H9 (cell line): ENCODE data around the gene GTF2F2. TPM values are rescaled to one million over a fixed set of nuclear protein-coding genes. Genes with fewer than 3 reads are reported as not detected.

ENCODE experiments used
- DNase-seq: peaks from one replicate; pipeline ENCODE4 v3.0.0-alpha.2; 2017
- H2AFZ ChIP-seq: one replicate; pipeline ENCODE4 v1.6.1; 2013; ENCODE audit warnings: mild to moderate bottlenecking, low read length, control low read depth, moderate library complexity
- H2AK5ac ChIP-seq: 2 replicates; pipeline ENCODE4 v1.6.1; 2013; ENCODE audit warnings: low read length, control low read depth, mixed read lengths; ENCODE audit not compliant: insufficient read length
- H2BK120ac ChIP-seq: one replicate; pipeline ENCODE4 v1.6.1; 2013; ENCODE audit warnings: low read depth, mild to moderate bottlenecking, low read length, control low read depth, inconsistent platforms; ENCODE audit not compliant: poor library complexity, severe bottlenecking
- H2BK12ac ChIP-seq: 2 replicates; pipeline ENCODE4 v1.6.1; 2013; ENCODE audit warnings: low read length, control low read depth, mixed read lengths, low read depth; ENCODE audit not compliant: insufficient read length
- H2BK15ac ChIP-seq: 2 replicates; pipeline ENCODE4 v1.6.1; 2013; ENCODE audit warnings: low read depth, low read length, control low read depth
- H2BK20ac ChIP-seq: one replicate; pipeline ENCODE4 v1.6.1; 2013; ENCODE audit warnings: low read depth, mild to moderate bottlenecking, low read length, control low read depth, inconsistent platforms; ENCODE audit not compliant: poor library complexity, severe bottlenecking
- H2BK5ac ChIP-seq: 2 replicates; pipeline ENCODE4 v1.6.1; 2013; ENCODE audit warnings: low read length, control low read depth, mixed read lengths; ENCODE audit not compliant: insufficient read length
- H3K14ac ChIP-seq: 2 replicates; pipeline ENCODE4 v1.6.1; 2013; ENCODE audit warnings: low read length, control low read depth; ENCODE audit not compliant: insufficient read depth
- H3K18ac ChIP-seq: 2 replicates; pipeline ENCODE4 v1.6.1; 2013; ENCODE audit warnings: low read depth, mild to moderate bottlenecking, mixed read lengths, low read length, control low read depth; ENCODE audit not compliant: insufficient read length
- H3K23ac ChIP-seq: 2 replicates; pipeline ENCODE4 v1.6.1; 2013; ENCODE audit warnings: low read length, control low read depth, mixed read lengths, low read depth; ENCODE audit not compliant: insufficient read length
- H3K23me2 ChIP-seq: 2 replicates; pipeline ENCODE4 v1.6.1; 2013; ENCODE audit warnings: low read depth, mild to moderate bottlenecking, mixed read lengths, low read length, control low read depth; ENCODE audit not compliant: insufficient read length, poor library complexity, severe bottlenecking
- H3K27ac ChIP-seq: 2 replicates; pipeline ENCODE4 v1.5.1; 2013; ENCODE audit warnings: low read length, control low read depth, mixed read lengths, low read depth; ENCODE audit not compliant: insufficient read length
- H3K27me3 ChIP-seq: 2 replicates; pipeline ENCODE4 v1.6.1; 2013; ENCODE audit warnings: low read length, control low read depth, inconsistent platforms; ENCODE audit not compliant: insufficient read depth
- H3K4ac ChIP-seq: 2 replicates; pipeline ENCODE4 v1.6.1; 2013; ENCODE audit warnings: low read depth, mild to moderate bottlenecking, control low read depth, inconsistent platforms, low read length, moderate library complexity
- H3K4me1 ChIP-seq: 2 replicates; pipeline ENCODE4 v1.6.1; 2013; ENCODE audit warnings: low read length, control low read depth, inconsistent platforms; ENCODE audit not compliant: insufficient read depth
- H3K4me2 ChIP-seq: 2 replicates; pipeline ENCODE4 v1.6.1; 2013; ENCODE audit warnings: low read length, control low read depth, mixed read lengths; ENCODE audit not compliant: insufficient read length, insufficient read depth
- H3K56ac ChIP-seq: 2 replicates; pipeline ENCODE4 v1.6.1; 2013; ENCODE audit warnings: low read depth, mild to moderate bottlenecking, mixed read lengths, low read length, control low read depth; ENCODE audit not compliant: insufficient read length
- H3K79me1 ChIP-seq: 2 replicates; pipeline ENCODE4 v1.6.1; 2013; ENCODE audit warnings: low read depth, mild to moderate bottlenecking, moderate library complexity, low read length, control low read depth, inconsistent platforms; ENCODE audit not compliant: insufficient read depth, poor library complexity, severe bottlenecking
- H3K79me2 ChIP-seq: 2 replicates; pipeline ENCODE4 v1.6.1; 2013; ENCODE audit warnings: low read length, control low read depth, inconsistent platforms; ENCODE audit not compliant: insufficient read depth
- H3K9ac ChIP-seq: 2 replicates; pipeline ENCODE4 v1.6.1; 2013; ENCODE audit warnings: low read length, control low read depth, mixed read lengths; ENCODE audit not compliant: insufficient read length; ENCODE audit errors: extremely low read depth
- H3K9me3 ChIP-seq: one replicate; pipeline ENCODE4 v1.6.1; 2013; ENCODE audit warnings: low read depth, low read length, inconsistent platforms; ENCODE audit not compliant: control insufficient read depth
- H3T11ph ChIP-seq: one replicate; pipeline ENCODE4 v1.6.1; 2013; ENCODE audit warnings: mild to moderate bottlenecking, low read length, control low read depth, inconsistent platforms
- H4K20me1 ChIP-seq: one replicate; pipeline ENCODE4 v1.6.1; 2013; ENCODE audit not compliant: control insufficient read depth, insufficient read length, insufficient read depth
- H4K5ac ChIP-seq: 2 replicates; pipeline ENCODE4 v1.6.1; 2013; ENCODE audit warnings: low read depth, mild to moderate bottlenecking, mixed read lengths, low read length, control low read depth; ENCODE audit not compliant: insufficient read length
- H4K8ac ChIP-seq: replicated peaks from 2 replicates; pipeline ENCODE4 v1.6.1; 2013; ENCODE audit warnings: low read length, control low read depth, mixed read lengths, low read depth; ENCODE audit not compliant: insufficient read length
- H4K91ac ChIP-seq: 2 replicates; pipeline ENCODE4 v1.6.1; 2013; ENCODE audit warnings: low read depth, mild to moderate bottlenecking, moderate library complexity, mixed read lengths, low read length, control low read depth; ENCODE audit not compliant: insufficient read length
- H3K27ac Mint-ChIP-seq, 3 experiments: 2 replicates in 2 of 3; 3 replicates in 1 of 3; pipeline ENCODE4 v1.8.0; 2020 to 2021; ENCODE audit warnings: mixed read lengths in 3 of 3, mild to moderate bottlenecking in 1 of 3, moderate library complexity in 1 of 3
- H3K27me3 Mint-ChIP-seq: 2 replicates; pipeline ENCODE4 v1.8.0; 2021; ENCODE audit warnings: low read depth, mild to moderate bottlenecking, moderate library complexity, mixed read lengths
- H3K36me3 Mint-ChIP-seq, 3 experiments: 2 replicates in 2 of 3; 3 replicates in 1 of 3; pipeline ENCODE4 v1.8.0; 2020 to 2021; ENCODE audit warnings: low read depth in 3 of 3, mixed read lengths in 3 of 3; ENCODE audit not compliant: insufficient read depth in 1 of 3
- H3K4me1 Mint-ChIP-seq, 2 experiments: 2 replicates each; pipeline ENCODE4 v1.8.0; 2020; ENCODE audit warnings: mixed read lengths in 2 of 2
- H3K4me3 Mint-ChIP-seq, 2 experiments: 2 replicates in 1 of 2; 3 replicates in 1 of 2; pipeline ENCODE4 v1.8.0; 2020 to 2021; ENCODE audit warnings: mild to moderate bottlenecking in 2 of 2, mixed read lengths in 2 of 2, moderate library complexity in 1 of 2
- H3K9me3 Mint-ChIP-seq, 2 experiments: 2 replicates in 1 of 2; 3 replicates in 1 of 2; pipeline ENCODE4 v1.8.0; 2020; ENCODE audit warnings: mild to moderate bottlenecking in 2 of 2, mixed read lengths in 2 of 2, moderate library complexity in 1 of 2
- CTCF ChIP-seq: fragments of 200-600 bp; sonication (generic); conservative IDR thresholded peaks from 3 replicates; pipeline ENCODE4 v1.8.0; 2021; ENCODE audit warnings: antibody characterized with exemption, mild to moderate bottlenecking
- WGBS: extraction: QIAGEN DNeasy Blood & Tissue Kit; methylation state at CpG from one replicate; pipeline ENCODE4 v1.1.7; 2013; ENCODE audit warnings: missing lambda C conversion rate, low lambda C conversion rate, mixed read lengths; ENCODE audit not compliant: insufficient read length; ENCODE audit errors: extremely low coverage; 5-methylcytosine and 5-hydroxymethylcytosine counted together
- total RNA-seq: library from RNA; stranded (reverse); gene quantifications from 2 replicates; pipeline ENCODE4 v1.2.1, GENCODE V29; 2021

The GTF2F2 gene
- total RNA-seq, 1 experiment from 2014 or later = 29.6 TPM

GRCh38 chr13:45238945-45239795 is 118.9 kb downstream of the GTF2F2 start:
- Histone ChIP-seq H3K4me1 (no peaks in the 10 kb centered on the region), H3K56ac (no peak overlapping the region), H4K20me1 (no peaks in the 10 kb centered on the region), H2BK5ac (no peak overlapping the region), H2BK20ac (no peak overlapping the region), H4K5ac (no peak overlapping the region), H3K27ac (no peak overlapping the region), H4K8ac (no peak overlapping the region), H3K14ac (no peak overlapping the region), H3K23ac (no peak overlapping the region), H3K79me2 (no peaks in the 10 kb centered on the region), H3K23me2 (no peaks in the 10 kb centered on the region), H3K9me3 (no peaks in the 10 kb centered on the region), H3K27me3 (no peaks in the 10 kb centered on the region), H3K4me2 (no peak overlapping the region), H2AFZ (no peak overlapping the region), H3K18ac (no peak overlapping the region), H2BK15ac (no peak overlapping the region), H3T11ph (no peak overlapping the region), H4K91ac (no peak overlapping the region), H3K79me1 (peaks cover 3% of the 10 kb centered on the region), H2BK120ac (no peak overlapping the region), H3K9ac (no peak overlapping the region), H2AK5ac (no peak overlapping the region), H3K4ac (no peak overlapping the region), H2BK12ac (no peak overlapping the region)
- no peaks in the 10 kb centered on the region for H3K36me3 Mint-ChIP-seq
- H3K9me3 Mint-ChIP-seq = no peaks in the 10 kb centered on the region
- DNase-seq = no peak
- H3K27ac Mint-ChIP-seq = peak overlapping the region in 1 of 3 experiments; percentile 88; a peak in 1 of 7 replicates
- no peaks in the 10 kb centered on the region for H3K27me3 Mint-ChIP-seq
- no CpG with 5 or more reads among the region's 4 CpGs for WGBS
- TF ChIP-seq CTCF = no peak
- H3K4me3 Mint-ChIP-seq = no peak overlapping the region
- peaks cover 9 to 10% of the 10 kb centered on the region in 2 experiments for H3K4me1 Mint-ChIP-seq
